Ovary (tissue), 3 donors: Measurements from ENCODE around the gene ACTL10.

Source experiments
- CTCF ChIP-seq, 3 donors: fragments of 450-650 bp in 2 of 3; fragments of 200-600 bp in 1 of 3; IDR thresholded peaks; one replicate each; pipeline versions ENCODE4 v1.5.1 to v1.8.0; 2016 to 2022; ENCODE audit warnings: antibody characterized with exemption in 3 of 3, mild to moderate bottlenecking in 1 of 3
- POLR2A ChIP-seq: fragments of 450-650 bp; IDR thresholded peaks from one replicate; pipeline ENCODE4 v1.6.1; 2017; ENCODE audit warnings: antibody characterized with exemption, mild to moderate bottlenecking, moderate library complexity
- donor health status: DM: no; HTN: no; CAD: no.

DNA sequence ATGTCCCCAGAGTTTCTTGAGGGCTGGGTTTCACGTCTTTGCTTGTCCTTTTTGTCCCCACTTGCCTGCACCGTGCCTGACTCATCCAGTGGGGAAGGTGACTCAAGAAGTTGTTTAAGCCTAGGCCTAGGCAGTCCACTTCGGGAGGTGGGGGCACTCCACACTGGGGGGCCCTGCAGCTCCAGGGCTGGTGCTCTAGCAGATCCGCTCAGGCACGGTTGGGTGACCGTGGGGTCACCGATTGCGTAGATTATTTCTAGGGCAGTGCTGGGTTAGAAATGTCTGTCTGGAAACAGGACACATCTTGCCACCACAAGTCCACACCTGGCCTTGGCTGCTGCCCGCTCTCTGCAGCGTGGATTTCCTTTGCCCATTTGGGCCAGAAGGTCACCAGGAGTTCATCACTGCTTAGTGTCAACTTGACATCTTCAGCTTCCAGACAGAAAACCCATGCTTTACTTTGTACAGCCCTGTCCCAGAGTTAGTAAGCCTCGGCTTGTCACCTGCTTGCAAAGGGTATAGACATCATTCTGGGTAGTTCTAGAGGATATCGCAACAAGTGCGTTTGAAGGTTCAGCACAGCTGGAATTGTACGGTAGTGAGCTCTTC, 18.2 kb upstream of the ACTL10 start:
- no peak for TF ChIP-seq CTCF (IDR thresholded peaks at IDR 0.05)
- no peak for TF ChIP-seq POLR2A
